Measurements from ENCODE around the gene STK26.

GRCh38 chrX:132085786-132086185 is 62.7 kb downstream of the STK26 start:
- TF ChIP-seq FOSL1 (IDR thresholded peaks at IDR 0.05; ENCODE audit: low read depth) (no peak), CTCF (IDR thresholded peaks at IDR 0.05 in 2 of 3, conservative IDR thresholded peaks at IDR 0.05 in 1 of 3; ENCODE audit: borderline replicate concordance in 1 of 3, insufficient read depth in 1 of 3, low read depth in 2 of 3, low read length in 2 of 3) (no peak), ATF3 (IDR thresholded peaks at IDR 0.05) (no peak), EZH2 (IDR thresholded peaks at IDR 0.05) (no peak)

Data from HCT116 (cell line).